Activated CD4-positive, alpha-beta T cell treated with anti-CD3 and anti-CD28 coated beads, Interleukin-2, amount 10 ng/mL, durations not matched to agents 24 days and 14 days (primary cell): Measurements from ENCODE around the gene SORCS2. TPM values are rescaled to one million over a fixed set of nuclear protein-coding genes. Genes with fewer than 3 reads are reported as not detected.

ENCODE experiments used
- DNase-seq: peaks from one replicate; pipeline ENCODE4 v3.0.0; 2022
- H3K27ac Mint-ChIP-seq: one replicate; pipeline ENCODE4 v1.8.0; 2022; ENCODE audit warnings: mild to moderate bottlenecking, mixed read lengths
- H3K27me3 Mint-ChIP-seq: one replicate; pipeline ENCODE4 v1.8.0; 2022; ENCODE audit warnings: mixed read lengths
- H3K36me3 Mint-ChIP-seq: one replicate; pipeline ENCODE4 v1.8.0; 2022; ENCODE audit warnings: low read depth, mild to moderate bottlenecking, mixed read lengths
- H3K4me1 Mint-ChIP-seq: one replicate; pipeline ENCODE4 v1.8.0; 2021; ENCODE audit warnings: mixed read lengths
- H3K4me3 Mint-ChIP-seq: one replicate; pipeline ENCODE4 v1.8.0; 2022; ENCODE audit warnings: mild to moderate bottlenecking, moderate library complexity, mixed read lengths
- H3K9me3 Mint-ChIP-seq: one replicate; pipeline ENCODE4 v1.8.0; 2021; ENCODE audit warnings: mixed read lengths
- intact Hi-C: fragments of 100-400 bp; cut with micrococcal nuclease; formaldehyde crosslinking; loops from one replicate; pipeline ENCODE4 v1.15.1; 2023
- total RNA-seq: library from RNA; stranded (reverse); gene quantifications from 2 replicates; pipeline ENCODE4 v1.2.3, GENCODE V29; 2022

The SORCS2 gene
- total RNA-seq, 1 donor from 2014 or later: not detected

- Mint-ChIP-seq H3K36me3 (no peaks in the 10 kb centered on the region), H3K9me3 (no peaks in the 10 kb centered on the region), H3K4me1 (peaks cover 34% of the 10 kb centered on the region), H3K27me3 (peaks cover 2% of the 10 kb centered on the region), H3K27ac (no peak overlapping the region), H3K4me3 (no peak overlapping the region)
- intact Hi-C loops: loop anchor here (5.0 kb wide), 1 partner anchor 107 kb away; no protein-coding TSS in a partner anchor
- peak; percentile 63 for DNase-seq
Measured at GRCh38 chr4:7650606-7651385, 458.5 kb downstream of the SORCS2 start.

GRCh38 chr4:7651461-7651921 is 459.2 kb downstream of the SORCS2 start:
- no peak for DNase-seq
- Mint-ChIP-seq H3K36me3 (no peaks in the 10 kb centered on the region), H3K4me3 (no peak overlapping the region), H3K27me3 (peaks cover 2% of the 10 kb centered on the region), H3K9me3 (no peaks in the 10 kb centered on the region), H3K4me1 (peaks cover 34% of the 10 kb centered on the region), H3K27ac (no peak overlapping the region)
- intact Hi-C loops: loop anchor here (5.0 kb wide), 1 partner anchor 106 kb away; no protein-coding TSS in a partner anchor

DNA sequence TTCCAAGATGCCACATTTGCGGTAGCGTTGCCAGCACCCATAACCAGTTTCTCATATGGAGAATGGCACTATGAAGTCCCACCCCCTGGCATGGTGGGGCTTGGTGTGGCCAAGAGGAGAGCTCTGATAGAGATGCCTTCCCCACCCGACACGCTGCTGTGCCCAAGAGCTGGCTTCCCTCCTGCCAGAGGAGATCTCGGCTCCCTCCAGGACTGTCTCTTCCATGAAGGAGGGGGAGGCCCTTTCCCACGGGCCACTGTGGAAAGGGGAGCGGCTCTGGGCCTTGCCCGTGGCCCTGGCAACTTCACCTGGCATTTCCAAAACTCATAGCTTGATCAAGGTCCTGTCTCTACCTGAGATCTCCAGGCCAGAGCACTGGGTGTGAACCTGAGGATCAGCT is 459.7 kb downstream of the SORCS2 start:
- no peaks in the 10 kb centered on the region for H3K9me3 Mint-ChIP-seq

GRCh38 chr4:7652451-7652881 is 460.1 kb downstream of the SORCS2 start:
- intact Hi-C loops: loop anchor here (5.0 kb wide), 1 partner anchor 105 kb away; no protein-coding TSS in a partner anchor
- H3K9me3 Mint-ChIP-seq: no peaks in the 10 kb centered on the region
- peaks cover 2% of the 10 kb centered on the region for H3K27me3 Mint-ChIP-seq
- H3K4me3 Mint-ChIP-seq: no peak overlapping the region
- H3K36me3 Mint-ChIP-seq: no peaks in the 10 kb centered on the region
- peaks cover 30% of the 10 kb centered on the region for H3K4me1 Mint-ChIP-seq
- no peak for DNase-seq
- no peak overlapping the region for H3K27ac Mint-ChIP-seq

More for the DNA sequence above, 459.7 kb downstream of the SORCS2 start:
- Mint-ChIP-seq H3K4me3 (no peak overlapping the region), H3K4me1 (peaks cover 31% of the 10 kb centered on the region), H3K36me3 (no peaks in the 10 kb centered on the region), H3K27me3 (peaks cover 2% of the 10 kb centered on the region), H3K27ac (no peak overlapping the region)
- DNase-seq: no peak
- intact Hi-C loops: loop anchor here (5.0 kb wide), 1 partner anchor 105 kb away; no protein-coding TSS in a partner anchor

GRCh38 chr4:7652906-7653305 is 460.6 kb downstream of the SORCS2 start:
- H3K27ac Mint-ChIP-seq: no peak overlapping the region

GRCh38 chr4:7653510-7654369 is 461.4 kb downstream of the SORCS2 start:
- Mint-ChIP-seq H3K4me3 (no peak overlapping the region), H3K36me3 (no peaks in the 10 kb centered on the region), H3K27me3 (peaks cover 2% of the 10 kb centered on the region), H3K27ac (no peak overlapping the region), H3K4me1 (peaks cover 23% of the 10 kb centered on the region), H3K9me3 (no peaks in the 10 kb centered on the region)
- DNase-seq: no peak
- intact Hi-C loops: loop anchor here (5.0 kb wide), 1 partner anchor 104 kb away; no protein-coding TSS in a partner anchor

More at GRCh38 chr4:7652906-7653305, 460.6 kb downstream of the SORCS2 start:
- Mint-ChIP-seq H3K36me3 (no peaks in the 10 kb centered on the region), H3K4me3 (no peak overlapping the region), H3K27me3 (peaks cover 2% of the 10 kb centered on the region), H3K9me3 (no peaks in the 10 kb centered on the region), H3K4me1 (peaks cover 28% of the 10 kb centered on the region)
- intact Hi-C loops: loop anchor here (5.0 kb wide), 1 partner anchor 104 kb away; no protein-coding TSS in a partner anchor
- no peak for DNase-seq

- no peak overlapping the region for H3K27ac Mint-ChIP-seq
- intact Hi-C loops: loop anchor here (5.0 kb wide), 1 partner anchor 103 kb away; no protein-coding TSS in a partner anchor
- peaks cover 13% of the 10 kb centered on the region for H3K4me1 Mint-ChIP-seq
- H3K36me3 Mint-ChIP-seq: no peaks in the 10 kb centered on the region
- DNase-seq: no peak
- peaks cover 2% of the 10 kb centered on the region for H3K27me3 Mint-ChIP-seq
- H3K4me3 Mint-ChIP-seq: no peak overlapping the region
- no peaks in the 10 kb centered on the region for H3K9me3 Mint-ChIP-seq
Measured at GRCh38 chr4:7654550-7655445, 462.5 kb downstream of the SORCS2 start.

- H3K27me3 Mint-ChIP-seq: peaks cover 2% of the 10 kb centered on the region
- intact Hi-C loops: no loop called here
- no peak overlapping the region for H3K4me3 Mint-ChIP-seq
- no peak for DNase-seq
- H3K4me1 Mint-ChIP-seq: peaks cover 7% of the 10 kb centered on the region
- no peaks in the 10 kb centered on the region for H3K36me3 Mint-ChIP-seq
- H3K27ac Mint-ChIP-seq: no peak overlapping the region
- H3K9me3 Mint-ChIP-seq: no peaks in the 10 kb centered on the region
Measured at GRCh38 chr4:7655511-7656243, 463.3 kb downstream of the SORCS2 start.

GRCh38 chr4:7656244-7656800 is 464.0 kb downstream of the SORCS2 start:
- Mint-ChIP-seq H3K36me3 (no peaks in the 10 kb centered on the region), H3K27me3 (peaks cover 2% of the 10 kb centered on the region), H3K4me1 (peaks cover under 1% of the 10 kb centered on the region), H3K4me3 (no peak overlapping the region), H3K9me3 (no peaks in the 10 kb centered on the region), H3K27ac (no peak overlapping the region)
- intact Hi-C loops: no loop called here
- DNase-seq: no peak

GRCh38 chr4:7657545-7658297 is 465.4 kb downstream of the SORCS2 start:
- Mint-ChIP-seq H3K4me3 (no peak overlapping the region), H3K4me1 (no peaks in the 10 kb centered on the region), H3K36me3 (no peaks in the 10 kb centered on the region), H3K27me3 (peaks cover 2% of the 10 kb centered on the region), H3K9me3 (no peaks in the 10 kb centered on the region), H3K27ac (no peak overlapping the region)
- intact Hi-C loops: no loop called here
- DNase-seq: no peak

- intact Hi-C loops: no loop called here
- Mint-ChIP-seq H3K4me1 (peaks cover 2% of the 10 kb centered on the region), H3K36me3 (no peaks in the 10 kb centered on the region), H3K27ac (no peak overlapping the region), H3K27me3 (peaks cover 2% of the 10 kb centered on the region), H3K4me3 (no peak overlapping the region), H3K9me3 (no peaks in the 10 kb centered on the region)
- DNase-seq: no peak
Measured at GRCh38 chr4:7658341-7659204, 466.2 kb downstream of the SORCS2 start.
